WI38 (cell line): ENCODE data around the gene RHBDL1.

Experiments used
- H3K4me3 ChIP-seq: 2 replicates; pipeline ENCODE4 v1.5.1; 2011; ENCODE audit warnings: low read depth, mild to moderate bottlenecking, control low read depth, low read length
- CTCF ChIP-seq: IDR thresholded peaks from 2 replicates; pipeline ENCODE4 v1.5.1; 2012; ENCODE audit warnings: low read depth, mild to moderate bottlenecking, control low read depth, low read length

Gene RHBDL1

GRCh38 chr16:660459-661183, 14.8 kb upstream of the RHBDL1 start:
- no peak overlapping the region for H3K4me3 ChIP-seq

GRCh38 chr16:661184-661821, 14.2 kb upstream of the RHBDL1 start:
- TF ChIP-seq CTCF: no peak
- H3K4me3 ChIP-seq: no peak overlapping the region

More at GRCh38 chr16:660459-661183, 14.8 kb upstream of the RHBDL1 start:
- TF ChIP-seq CTCF: no peak

GRCh38 chr16:662095-662494, 13.4 kb upstream of the RHBDL1 start:
- TF ChIP-seq CTCF: no peak
- H3K4me3 ChIP-seq: no peak overlapping the region

GRCh38 chr16:662597-662996, 12.9 kb upstream of the RHBDL1 start:
- no peak overlapping the region for H3K4me3 ChIP-seq
- TF ChIP-seq CTCF: no peak

GRCh38 chr16:666572-666971, 8.9 kb upstream of the RHBDL1 start:
- no peak for TF ChIP-seq CTCF
- no peak overlapping the region for H3K4me3 ChIP-seq

- no peak for TF ChIP-seq CTCF
- H3K4me3 ChIP-seq: no peak overlapping the region; the same call in 1 of the 2 replicates
These were observed 8.2 kb upstream of the RHBDL1 start for GRCh38 chr16:667113-667779.

GRCh38 chr16:667780-668518, 7.5 kb upstream of the RHBDL1 start, which contains the start of gene RHOT2:
Gene RHOT2, plus strand, starts transcription at chr16:668132. Its CDS starts 68 bp downstream, at chr16:668200.
- H3K4me3 ChIP-seq: peak within 1 kb of the TSS; percentile 75
- peak; percentile 50 for TF ChIP-seq CTCF
